Measurements from ENCODE around the gene YIPF5. TPM values are rescaled to one million over a fixed set of nuclear protein-coding genes. Genes with fewer than 3 reads are reported as not detected.

Gene YIPF5
- total and polyA plus RNA-seq, 2 donors (not counting 3 experiments of a cell fraction or from before 2014, with no cell fraction given), result 73.7 to 78.7 TPM

GRCh38 chr5:144122641-144123040 is 47.8 kb downstream of the YIPF5 start:
- H3K4me2 ChIP-seq (ENCODE audit: insufficient read depth, low read length), result no peak overlapping the region
- no peak overlapping the region for H2AFZ ChIP-seq (ENCODE audit: low read depth, low read length)
- dilution Hi-C loops (cut with MboI; ENCODE audit: extremely low pct_ligation_motif_present, low sequenced_read_pairs), result no loop called here
- H3K9me3 ChIP-seq (replicated peaks; ENCODE audit: control insufficient read depth, insufficient read depth, low read length), result no peaks in the 10 kb centered on the region
- H3K79me2 ChIP-seq (ENCODE audit: control insufficient read depth, insufficient read depth, low read length), result no peaks in the 10 kb centered on the region
- H3K27ac ChIP-seq (ENCODE audit: insufficient read depth, low read depth, low read length), result no peak overlapping the region
- BruUV-seq (replicated peaks), result no TSS peak
- H3K36me3 ChIP-seq (ENCODE audit: control insufficient read depth in 2 of 2, extremely low read depth in 1 of 2, insufficient read depth in 2 of 2, low read length in 2 of 2), result no peaks in the 10 kb centered on the region
- POLR2A ChIA-PET, result no interaction called here
- no peaks in the 10 kb centered on the region for H3K27me3 ChIP-seq (ENCODE audit: control insufficient read depth in 2 of 2, insufficient read depth in 2 of 2, low read length in 2 of 2)
- TF ChIP-seq JUN (IDR thresholded peaks at IDR 0.05; ENCODE audit: borderline replicate concordance, insufficient read depth, insufficient read length, low read depth) (no peak), FOS (IDR thresholded peaks at IDR 0.05; ENCODE audit: borderline replicate concordance, insufficient read depth, low read length) (no peak), EZH2 (IDR thresholded peaks at IDR 0.05; ENCODE audit: borderline replicate concordance, low read depth, low read length, severe bottlenecking) (no peak), POLR2AphosphoS5 (IDR thresholded peaks at IDR 0.05; ENCODE audit: insufficient read depth, low read depth, low read length) (no peak), GATA2 (IDR thresholded peaks at IDR 0.05; ENCODE audit: insufficient read depth, insufficient read length, low read depth, low read length) (no peak), MYC (IDR thresholded peaks at IDR 0.05; ENCODE audit: low read depth, low read length) (no peak), POLR2A (IDR thresholded peaks at IDR 0.05; ENCODE audit: low read depth, low read length) (no peak)
- TF ChIP-seq, protein P1, sequence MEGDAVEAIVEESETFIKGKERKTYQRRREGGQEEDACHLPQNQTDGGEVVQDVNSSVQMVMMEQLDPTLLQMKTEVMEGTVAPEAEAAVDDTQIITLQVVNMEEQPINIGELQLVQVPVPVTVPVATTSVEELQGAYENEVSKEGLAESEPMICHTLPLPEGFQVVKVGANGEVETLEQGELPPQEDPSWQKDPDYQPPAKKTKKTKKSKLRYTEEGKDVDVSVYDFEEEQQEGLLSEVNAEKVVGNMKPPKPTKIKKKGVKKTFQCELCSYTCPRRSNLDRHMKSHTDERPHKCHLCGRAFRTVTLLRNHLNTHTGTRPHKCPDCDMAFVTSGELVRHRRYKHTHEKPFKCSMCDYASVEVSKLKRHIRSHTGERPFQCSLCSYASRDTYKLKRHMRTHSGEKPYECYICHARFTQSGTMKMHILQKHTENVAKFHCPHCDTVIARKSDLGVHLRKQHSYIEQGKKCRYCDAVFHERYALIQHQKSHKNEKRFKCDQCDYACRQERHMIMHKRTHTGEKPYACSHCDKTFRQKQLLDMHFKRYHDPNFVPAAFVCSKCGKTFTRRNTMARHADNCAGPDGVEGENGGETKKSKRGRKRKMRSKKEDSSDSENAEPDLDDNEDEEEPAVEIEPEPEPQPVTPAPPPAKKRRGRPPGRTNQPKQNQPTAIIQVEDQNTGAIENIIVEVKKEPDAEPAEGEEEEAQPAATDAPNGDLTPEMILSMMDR (IDR thresholded peaks at IDR 0.05; ENCODE audit: extremely low read depth in 1 of 2, insufficient read depth in 1 of 2, low read depth in 1 of 2, low read length in 2 of 2), result no peak
- TF ChIP-seq, protein P2, sequence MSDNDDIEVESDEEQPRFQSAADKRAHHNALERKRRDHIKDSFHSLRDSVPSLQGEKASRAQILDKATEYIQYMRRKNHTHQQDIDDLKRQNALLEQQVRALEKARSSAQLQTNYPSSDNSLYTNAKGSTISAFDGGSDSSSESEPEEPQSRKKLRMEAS (IDR thresholded peaks at IDR 0.05; ENCODE audit: insufficient read depth, insufficient read length), result no peak
- intact Hi-C loops (cut with micrococcal nuclease), result no loop called here
- H4K20me1 ChIP-seq (replicated peaks; ENCODE audit: control insufficient read depth, extremely low read depth, insufficient read depth, low read length), result no peaks in the 10 kb centered on the region
- no peak overlapping the region for H3K4me3 ChIP-seq (replicated peaks in 1 of 3; ENCODE audit: insufficient read depth in 1 of 3, low read depth in 1 of 3, low read length in 3 of 3)
- DNase-seq (ENCODE audit: low read depth, low spot score), result no peak
- peaks cover 14% of the 10 kb centered on the region for H3K4me1 ChIP-seq (ENCODE audit: control insufficient read depth, extremely low read depth, insufficient read depth, low read length)
- H3K9me1 ChIP-seq (replicated peaks; ENCODE audit: control insufficient read depth, extremely low read depth, insufficient read depth, low read length), result no peaks in the 10 kb centered on the region
- CTCF ChIA-PET, result interaction anchor here (1.0 to 3.5 kb wide), 5 partner anchors 8 to 50 kb away, joined by 3 to 24 read pairs (median 7); no protein-coding TSS in a partner anchor
- FAIRE-seq, result no peak
- H3K9ac ChIP-seq (replicated peaks; ENCODE audit: extremely low read depth, insufficient read depth, low read length), result no peak overlapping the region
